HFFc6 (cell line): ENCODE data around the gene PLEKHA1. TPM values are rescaled to one million over a fixed set of nuclear protein-coding genes. Genes with fewer than 3 reads are reported as not detected.

ENCODE experiments used
- DNase-seq: peaks from one replicate; pipeline ENCODE4 v3.0.0-alpha.2; 2018
- H3K27ac Mint-ChIP-seq: 2 replicates; pipeline ENCODE4 v1.8.0; 2020; ENCODE audit warnings: mild to moderate bottlenecking, mixed read lengths
- H3K27me3 Mint-ChIP-seq: 2 replicates; pipeline ENCODE4 v1.8.0; 2021; ENCODE audit warnings: mild to moderate bottlenecking, moderate library complexity, mixed read lengths; ENCODE audit not compliant: insufficient read depth
- H3K36me3 Mint-ChIP-seq: 2 replicates; pipeline ENCODE4 v1.8.0; 2021; ENCODE audit warnings: low read depth, mixed read lengths
- H3K4me1 Mint-ChIP-seq: 2 replicates; pipeline ENCODE4 v1.8.0; 2020; ENCODE audit warnings: low read depth, mixed read lengths
- H3K4me3 Mint-ChIP-seq: 2 replicates; pipeline ENCODE4 v1.8.0; 2020; ENCODE audit warnings: mild to moderate bottlenecking, moderate library complexity, mixed read lengths
- H3K9me3 Mint-ChIP-seq: 2 replicates; pipeline ENCODE4 v1.8.0; 2020; ENCODE audit warnings: mild to moderate bottlenecking, mixed read lengths
- CTCF ChIP-seq: fragments of 200-600 bp; sonication (generic); IDR thresholded peaks from 2 replicates; pipeline ENCODE4 v1.5.0; 2021; ENCODE audit warnings: antibody characterized with exemption, mild to moderate bottlenecking
- total RNA-seq, 6 experiments: library from RNA; stranded (reverse); fragmentation: NEBNext Ultra II Directional; extraction: Animal tissue kit (Norgen Biotek cat#: 25700); gene quantifications; 2 replicates in 1 of 6; 3 replicates in 5 of 6; pipeline ENCODE4 v1.2.3, GENCODE V29; 2021

PLEKHA1 gene
- total RNA-seq, 6 experiments from 2014 or later: 17.7 to 26.2 (median 19.3) TPM

GRCh38 chr10:122417667-122418066 lies 43.2 kb downstream of the PLEKHA1 start:
- Mint-ChIP-seq H3K36me3 (peaks cover 15% of the 10 kb centered on the region), H3K9me3 (no peaks in the 10 kb centered on the region), H3K4me1 (peaks cover 55% of the 10 kb centered on the region), H3K27ac (no peak overlapping the region), H3K27me3 (peaks cover 4% of the 10 kb centered on the region; the same call in 1 of the 2 replicates), H3K4me3 (no peak overlapping the region)
- no peak for TF ChIP-seq CTCF
- no peak for DNase-seq

GRCh38 chr10:122419016-122419415 lies 44.5 kb downstream of the PLEKHA1 start:
- H3K27me3 Mint-ChIP-seq: peaks cover 4% of the 10 kb centered on the region; the same call in 1 of the 2 replicates
- DNase-seq: no peak
- H3K4me3 Mint-ChIP-seq: no peak overlapping the region
- H3K27ac Mint-ChIP-seq: no peak overlapping the region
- peaks cover 15% of the 10 kb centered on the region for H3K36me3 Mint-ChIP-seq
- no peaks in the 10 kb centered on the region for H3K9me3 Mint-ChIP-seq
- peaks cover 55% of the 10 kb centered on the region for H3K4me1 Mint-ChIP-seq
- TF ChIP-seq CTCF: no peak

GRCh38 chr10:122419876-122420623 lies 45.5 kb downstream of the PLEKHA1 start:
- Mint-ChIP-seq H3K36me3 (peaks cover 15% of the 10 kb centered on the region), H3K4me1 (peaks cover 55% of the 10 kb centered on the region), H3K27ac (peak overlapping the region; percentile 82)

GRCh38 chr10:122420624-122421007 lies 46.1 kb downstream of the PLEKHA1 start:
- no peaks in the 10 kb centered on the region for H3K9me3 Mint-ChIP-seq
- no peak for DNase-seq
- peaks cover 15% of the 10 kb centered on the region for H3K36me3 Mint-ChIP-seq
- peaks cover 55% of the 10 kb centered on the region for H3K4me1 Mint-ChIP-seq
- H3K4me3 Mint-ChIP-seq: peak overlapping the region; percentile 51
- no peak for TF ChIP-seq CTCF
- peak overlapping the region; percentile 82 for H3K27ac Mint-ChIP-seq
- H3K27me3 Mint-ChIP-seq: peaks cover 4% of the 10 kb centered on the region; the same call in 1 of the 2 replicates

More at GRCh38 chr10:122419876-122420623, 45.5 kb downstream of the PLEKHA1 start:
- Mint-ChIP-seq H3K4me3 (peak overlapping the region; percentile 57), H3K27me3 (peaks cover 4% of the 10 kb centered on the region; the same call in 1 of the 2 replicates), H3K9me3 (no peaks in the 10 kb centered on the region)
- DNase-seq: peak; percentile 60
- TF ChIP-seq CTCF: no peak

GRCh38 chr10:122421054-122421625 lies 46.6 kb downstream of the PLEKHA1 start:
- TF ChIP-seq CTCF: no peak
- Mint-ChIP-seq H3K4me1 (peaks cover 55% of the 10 kb centered on the region), H3K4me3 (peak overlapping the region; percentile 51), H3K27ac (peak overlapping the region; percentile 82), H3K27me3 (peaks cover 4% of the 10 kb centered on the region; the same call in 1 of the 2 replicates), H3K9me3 (no peaks in the 10 kb centered on the region), H3K36me3 (peaks cover 11% of the 10 kb centered on the region)
- DNase-seq: no peak
